Measurements from ENCODE around the gene IGSF21. TPM values are rescaled to one million over a fixed set of nuclear protein-coding genes. Genes with fewer than 3 reads are reported as not detected.

Gene IGSF21
- polyA plus RNA-seq, 1 donor (not counting 4 experiments of a cell fraction or from before 2014, with no cell fraction given) = not detected

DNA sequence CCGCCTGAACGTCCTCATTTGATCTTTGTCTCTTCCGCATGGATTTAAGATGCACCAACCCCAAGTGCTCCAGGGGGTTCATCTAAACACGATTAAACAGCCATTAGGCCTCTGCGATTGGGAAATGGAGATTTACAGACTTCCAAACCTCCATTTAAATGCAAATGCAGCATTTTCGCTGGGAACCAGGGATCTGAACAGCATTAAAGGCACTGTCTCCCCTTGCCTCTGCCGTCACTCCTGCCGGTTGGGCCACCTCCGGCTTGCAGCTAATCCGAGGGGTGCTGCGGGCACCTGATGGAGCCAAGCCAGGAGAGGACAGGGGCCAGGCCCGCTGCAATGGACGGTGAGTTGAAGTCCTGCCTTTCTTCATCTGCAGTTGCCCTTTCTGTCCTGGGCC, 302.8 kb downstream of the IGSF21 start:
- H3K9me1 ChIP-seq (ENCODE audit: control insufficient read depth, extremely low read depth, insufficient read depth, low read length) = no peaks in the 10 kb centered on the region
- no peak overlapping the region for H2AFZ ChIP-seq (ENCODE audit: control insufficient read depth, low read length)
- no peaks in the 10 kb centered on the region for H3K4me1 ChIP-seq (ENCODE audit: control insufficient read depth, extremely low read depth, insufficient read depth, low read length)
- H3K4me2 ChIP-seq (ENCODE audit: control insufficient read depth, extremely low read depth, insufficient read depth, low read depth, low read length) = no peak overlapping the region
- no peaks in the 10 kb centered on the region for H3K79me2 ChIP-seq (ENCODE audit: control insufficient read depth, insufficient read depth, low read length)
- H3K4me3 ChIP-seq (ENCODE audit: control insufficient read depth in 2 of 3, extremely low read depth in 1 of 3, insufficient read depth in 2 of 3, low read depth in 1 of 3, low read length in 3 of 3) = no peak overlapping the region
- no peak overlapping the region for H3K27ac ChIP-seq (ENCODE audit: control insufficient read depth, insufficient read depth, low read length)
- FAIRE-seq (no peak), DNase-seq (ENCODE audit: low read depth, low spot score) (no peak)
- H3K36me3 ChIP-seq (ENCODE audit: control insufficient read depth in 2 of 2, extremely low read depth in 1 of 2, insufficient read depth in 2 of 2, low read length in 2 of 2) = no peaks in the 10 kb centered on the region
- peaks cover 9% of the 10 kb centered on the region for H3K9me3 ChIP-seq (ENCODE audit: control insufficient read depth, low read depth, low read length)
- H3K27me3 ChIP-seq (ENCODE audit: control insufficient read depth, extremely low read depth, insufficient read depth, low read length) = no peaks in the 10 kb centered on the region
- no peak for TF ChIP-seq CTCF (optimal IDR thresholded peaks at IDR 0.05 in 1 of 3, IDR thresholded peaks at IDR 0.05 in 1 of 3, conservative IDR thresholded peaks at IDR 0.05 in 1 of 3; ENCODE audit: extremely low read depth in 1 of 3, insufficient read depth in 2 of 3, low read length in 3 of 3)
- no peak for TF ChIP-seq EZH2 (IDR thresholded peaks at IDR 0.05; ENCODE audit: low read length)
- dilution Hi-C loops (cut with MboI; ENCODE audit: extremely low pct_ligation_motif_present, low sequenced_read_pairs) = no loop called here
- H4K20me1 ChIP-seq (ENCODE audit: control insufficient read depth, extremely low read depth, insufficient read depth, low read length) = peaks cover 3% of the 10 kb centered on the region
- H3K9ac ChIP-seq (ENCODE audit: control insufficient read depth, extremely low read depth, insufficient read depth, low read length) = no peak overlapping the region

DNA sequence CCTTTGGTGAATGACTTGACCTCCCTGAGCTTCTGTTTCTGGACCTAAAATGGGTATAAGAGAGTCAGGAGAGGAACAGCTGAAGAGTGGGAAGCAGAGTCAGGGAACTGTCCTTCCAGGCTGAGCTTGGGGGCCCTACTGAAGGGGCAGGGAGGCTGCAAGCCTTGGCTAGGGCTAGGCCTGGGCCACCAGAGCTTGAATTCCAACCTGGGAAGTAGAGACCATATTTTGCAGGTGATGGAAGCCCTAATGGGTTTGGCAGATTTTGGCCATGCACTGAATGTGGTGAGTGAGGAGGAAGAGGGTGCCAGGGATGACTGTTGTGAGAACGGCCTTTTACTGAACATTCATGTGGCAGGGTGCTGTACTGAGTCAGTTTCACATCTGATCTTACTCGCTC, 303.7 kb downstream of the IGSF21 start:
- Histone ChIP-seq H3K27me3 (ENCODE audit: control insufficient read depth, extremely low read depth, insufficient read depth, low read length) (no peaks in the 10 kb centered on the region), H3K9me3 (ENCODE audit: control insufficient read depth, low read depth, low read length) (peaks cover 9% of the 10 kb centered on the region), H3K4me3 (ENCODE audit: control insufficient read depth in 2 of 3, extremely low read depth in 1 of 3, insufficient read depth in 2 of 3, low read depth in 1 of 3, low read length in 3 of 3) (no peak overlapping the region), H2AFZ (ENCODE audit: control insufficient read depth, low read length) (no peak overlapping the region), H3K27ac (ENCODE audit: control insufficient read depth, insufficient read depth, low read length) (no peak overlapping the region), H3K9me1 (ENCODE audit: control insufficient read depth, extremely low read depth, insufficient read depth, low read length) (no peaks in the 10 kb centered on the region), H3K4me1 (ENCODE audit: control insufficient read depth, extremely low read depth, insufficient read depth, low read length) (no peaks in the 10 kb centered on the region), H3K36me3 (ENCODE audit: control insufficient read depth in 2 of 2, extremely low read depth in 1 of 2, insufficient read depth in 2 of 2, low read length in 2 of 2) (no peaks in the 10 kb centered on the region), H3K4me2 (ENCODE audit: control insufficient read depth, extremely low read depth, insufficient read depth, low read depth, low read length) (no peak overlapping the region), H3K79me2 (ENCODE audit: control insufficient read depth, insufficient read depth, low read length) (no peaks in the 10 kb centered on the region), H3K9ac (ENCODE audit: control insufficient read depth, extremely low read depth, insufficient read depth, low read length) (no peak overlapping the region), H4K20me1 (ENCODE audit: control insufficient read depth, extremely low read depth, insufficient read depth, low read length) (peaks cover 3% of the 10 kb centered on the region)
- DNase-seq (ENCODE audit: low read depth, low spot score) (no peak), FAIRE-seq (no peak)
- dilution Hi-C loops (cut with MboI; ENCODE audit: extremely low pct_ligation_motif_present, low sequenced_read_pairs) = no loop called here
- no peak for TF ChIP-seq EZH2 (IDR thresholded peaks at IDR 0.05; ENCODE audit: low read length)
- TF ChIP-seq CTCF (optimal IDR thresholded peaks at IDR 0.05 in 1 of 3, IDR thresholded peaks at IDR 0.05 in 1 of 3, conservative IDR thresholded peaks at IDR 0.05 in 1 of 3; ENCODE audit: extremely low read depth in 1 of 3, insufficient read depth in 2 of 3, low read length in 3 of 3) = no peak

Measured in keratinocyte (primary cell).